ENCODE data around the gene ANKRD6. TPM values are rescaled to one million over a fixed set of nuclear protein-coding genes. Genes with fewer than 3 reads are reported as not detected.

ANKRD6 gene
- total RNA-seq, 1 experiment from 2014 or later = 5.6 TPM

- Histone ChIP-seq H4K5ac (ENCODE audit: insufficient read length, low read depth, low read length) (no peak overlapping the region), H2BK120ac (ENCODE audit: low read depth, low read length, poor library complexity, severe bottlenecking) (no peak overlapping the region), H3K56ac (ENCODE audit: insufficient read length, low read depth, low read length) (no peak overlapping the region), H4K8ac (replicated peaks; ENCODE audit: insufficient read length, low read depth, low read length) (no peak overlapping the region), H4K91ac (ENCODE audit: insufficient read length, low read depth, low read length) (no peak overlapping the region), H3K18ac (ENCODE audit: insufficient read length, low read depth, low read length) (no peak overlapping the region), H3K79me2 (ENCODE audit: insufficient read depth, low read length) (no peaks in the 10 kb centered on the region), H3K23ac (ENCODE audit: insufficient read length, low read depth, low read length) (no peak overlapping the region), H2AK5ac (ENCODE audit: insufficient read length, low read length) (no peak overlapping the region), H3K79me1 (ENCODE audit: insufficient read depth, low read depth, low read length, poor library complexity, severe bottlenecking) (no peaks in the 10 kb centered on the region), H2AFZ (ENCODE audit: low read length) (no peak overlapping the region), H2BK15ac (ENCODE audit: low read depth, low read length) (no peak overlapping the region), H3K27me3 (ENCODE audit: insufficient read depth, low read length) (no peaks in the 10 kb centered on the region), H3K23me2 (ENCODE audit: insufficient read length, low read depth, low read length, poor library complexity, severe bottlenecking) (no peaks in the 10 kb centered on the region), H2BK20ac (ENCODE audit: low read depth, low read length, poor library complexity, severe bottlenecking) (no peak overlapping the region), H4K20me1 (ENCODE audit: control insufficient read depth, insufficient read depth, insufficient read length) (peaks cover 3% of the 10 kb centered on the region), H3K4ac (ENCODE audit: low read depth, low read length) (no peak overlapping the region), H2BK12ac (ENCODE audit: insufficient read length, low read depth, low read length) (no peak overlapping the region), H3K9me3 (ENCODE audit: control insufficient read depth, low read depth, low read length) (no peaks in the 10 kb centered on the region), H3K27ac (ENCODE audit: insufficient read length, low read depth, low read length) (no peak overlapping the region), H3K14ac (ENCODE audit: insufficient read depth, low read length) (no peak overlapping the region), H3K4me1 (ENCODE audit: insufficient read depth, low read length) (no peaks in the 10 kb centered on the region), H3K9ac (ENCODE audit: extremely low read depth, insufficient read length, low read length) (no peak overlapping the region), H3T11ph (ENCODE audit: low read length) (no peak overlapping the region), H2BK5ac (ENCODE audit: insufficient read length, low read length) (no peak overlapping the region), H3K4me2 (ENCODE audit: insufficient read depth, insufficient read length, low read length) (no peak overlapping the region)
- no peak overlapping the region for H3K27ac Mint-ChIP-seq
- WGBS (ENCODE audit: extremely low coverage, insufficient read length, low lambda C conversion rate) = no CpG with 5 or more reads among the region's 7 CpGs
- no peak for DNase-seq
- no peaks in the 10 kb centered on the region for H3K36me3 Mint-ChIP-seq (ENCODE audit: insufficient read depth in 1 of 3, low read depth in 3 of 3)
- no peaks in the 10 kb centered on the region; the same call in 1 of the 2 replicates for H3K27me3 Mint-ChIP-seq (ENCODE audit: low read depth)
- no peak overlapping the region for H3K4me3 Mint-ChIP-seq
- H3K4me1 Mint-ChIP-seq = peaks cover 2 to 8% of the 10 kb centered on the region in 2 experiments; a peak in 2 of 4 replicates
- no peaks in the 10 kb centered on the region; a peak in 1 of 5 replicates for H3K9me3 Mint-ChIP-seq
- TF ChIP-seq CTCF (conservative IDR thresholded peaks at IDR 0.05) = no peak
These were observed 27.8 kb downstream of the ANKRD6 start for GRCh38 chr6:89460713-89461112.
